Prostate gland (tissue), 2 donors: ENCODE results near the gene MIF. TPM values are rescaled to one million over a fixed set of nuclear protein-coding genes. Genes with fewer than 3 reads are reported as not detected.

Source experiments
- DNase-seq: peaks from one replicate; pipeline ENCODE4 v3.0.0-alpha.2; 2019; ENCODE audit warnings: low spot score
- H3K27ac ChIP-seq, 2 donors: fragments of 200-600 bp; sonication (generic); 2 replicates each; pipeline ENCODE4 v1.5.1; 2017 to 2019
- H3K27me3 ChIP-seq: fragments of 200-600 bp; sonication (generic); replicated peaks from 2 replicates; pipeline ENCODE4 v1.5.1; 2019; ENCODE audit not compliant: insufficient read depth
- H3K36me3 ChIP-seq, 2 donors: fragments of 200-600 bp; sonication (generic); 1 replicate in 1 of 2; 2 replicates in 1 of 2; pipeline versions ENCODE4 v1.5.1 to v1.8.1; 2017 to 2019
- H3K4me1 ChIP-seq: fragments of 200-600 bp; sonication (generic); replicated peaks from 2 replicates; pipeline ENCODE4 v1.5.1; 2019
- H3K4me3 ChIP-seq, 2 donors: fragments of 200-600 bp; sonication (generic); 2 replicates each; pipeline ENCODE4 v1.5.1; 2017 to 2019
- H3K9me3 ChIP-seq: fragments of 200-600 bp; sonication (generic); 2 replicates; pipeline ENCODE4 v1.5.1; 2017
- POLR2A ChIP-seq: fragments of 450-650 bp; IDR thresholded peaks from one replicate; pipeline ENCODE4 v1.6.1; 2016; ENCODE audit warnings: antibody characterized with exemption, mild to moderate bottlenecking
- POLR2AphosphoS5 ChIP-seq: sonication (generic); formaldehyde crosslinking; IDR thresholded peaks from one replicate; pipeline ENCODE4 v1.6.1; 2017; ENCODE audit warnings: antibody characterized with exemption
- WGBS: methylation state at CpG from one replicate; pipeline ENCODE4 v1.1.5; 2018; 5-methylcytosine and 5-hydroxymethylcytosine counted together
- intact Hi-C: fragments of 100-400 bp; cut with DNase I; formaldehyde crosslinking; loops from one replicate; pipeline ENCODE4 v1.14.2; 2022
- total RNA-seq, 2 donors: library from RNA; depleted of rRNA; stranded (reverse); fragments of >200 nt; gene quantifications; one replicate each; pipeline ENCODE4 v1.1.0, GENCODE V29; 2016
- TF ChIP-seq, protein P1 (sequence below), 4 experiments: fragments of 200-600 bp in 2 of 4; fragments of 450-650 bp in 2 of 4; sonication (generic) in 2 of 4; IDR thresholded peaks; 1 replicate in 3 of 4; 2 replicates in 1 of 4; pipeline ENCODE4 v1.5.1; 2016 to 2019; ENCODE audit warnings: antibody characterized with exemption in 4 of 4, mild to moderate bottlenecking in 2 of 4, moderate library complexity in 2 of 4

Gene MIF
- total RNA-seq, 2 donors from 2014 or later: 501 to 587 TPM

DNA sequence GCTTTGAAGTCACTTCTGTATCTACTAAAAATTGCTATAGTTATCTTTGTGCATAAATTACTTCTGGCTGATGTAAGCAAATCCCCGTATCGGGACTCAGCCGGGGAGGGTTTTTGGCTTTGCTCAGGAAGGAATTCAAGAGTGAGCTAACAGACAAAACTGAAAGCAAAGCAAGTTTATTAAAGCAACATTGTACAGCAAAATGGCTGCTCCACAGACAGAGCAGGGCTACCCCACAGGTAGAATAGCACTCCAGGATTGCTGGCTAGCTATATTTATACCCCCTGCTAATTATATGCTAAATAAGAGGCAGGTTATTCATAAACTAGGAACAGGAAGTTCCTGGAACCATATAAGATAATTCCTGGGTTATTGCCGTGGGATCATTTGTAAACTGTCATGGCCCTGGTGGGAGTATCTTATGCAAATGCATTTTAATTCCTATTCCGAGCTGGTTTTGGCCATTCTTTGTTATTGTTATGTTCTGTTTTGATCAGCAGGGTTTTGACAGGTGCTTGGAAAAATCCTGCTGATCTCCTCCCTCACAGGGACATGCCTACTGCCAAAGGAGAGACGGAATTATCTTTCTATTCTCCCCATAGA, 15.2 kb downstream of the MIF start:
- no peak for TF ChIP-seq POLR2AphosphoS5
- TF ChIP-seq, protein P1, sequence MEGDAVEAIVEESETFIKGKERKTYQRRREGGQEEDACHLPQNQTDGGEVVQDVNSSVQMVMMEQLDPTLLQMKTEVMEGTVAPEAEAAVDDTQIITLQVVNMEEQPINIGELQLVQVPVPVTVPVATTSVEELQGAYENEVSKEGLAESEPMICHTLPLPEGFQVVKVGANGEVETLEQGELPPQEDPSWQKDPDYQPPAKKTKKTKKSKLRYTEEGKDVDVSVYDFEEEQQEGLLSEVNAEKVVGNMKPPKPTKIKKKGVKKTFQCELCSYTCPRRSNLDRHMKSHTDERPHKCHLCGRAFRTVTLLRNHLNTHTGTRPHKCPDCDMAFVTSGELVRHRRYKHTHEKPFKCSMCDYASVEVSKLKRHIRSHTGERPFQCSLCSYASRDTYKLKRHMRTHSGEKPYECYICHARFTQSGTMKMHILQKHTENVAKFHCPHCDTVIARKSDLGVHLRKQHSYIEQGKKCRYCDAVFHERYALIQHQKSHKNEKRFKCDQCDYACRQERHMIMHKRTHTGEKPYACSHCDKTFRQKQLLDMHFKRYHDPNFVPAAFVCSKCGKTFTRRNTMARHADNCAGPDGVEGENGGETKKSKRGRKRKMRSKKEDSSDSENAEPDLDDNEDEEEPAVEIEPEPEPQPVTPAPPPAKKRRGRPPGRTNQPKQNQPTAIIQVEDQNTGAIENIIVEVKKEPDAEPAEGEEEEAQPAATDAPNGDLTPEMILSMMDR (IDR thresholded peaks at IDR 0.05): no peak
- TF ChIP-seq POLR2A: no peak
- H3K27ac ChIP-seq: no peak overlapping the region
- DNase-seq: no peak
- H3K9me3 ChIP-seq: no peaks in the 10 kb centered on the region
- H3K36me3 ChIP-seq: no peaks in the 10 kb centered on the region
- no peak overlapping the region for H3K4me3 ChIP-seq
- 40% methylated on average over 6 of the region's 6 CpGs for WGBS
- H3K27me3 ChIP-seq: no peaks in the 10 kb centered on the region
- no peaks in the 10 kb centered on the region for H3K4me1 ChIP-seq
- intact Hi-C loops: no loop called here

DNA sequence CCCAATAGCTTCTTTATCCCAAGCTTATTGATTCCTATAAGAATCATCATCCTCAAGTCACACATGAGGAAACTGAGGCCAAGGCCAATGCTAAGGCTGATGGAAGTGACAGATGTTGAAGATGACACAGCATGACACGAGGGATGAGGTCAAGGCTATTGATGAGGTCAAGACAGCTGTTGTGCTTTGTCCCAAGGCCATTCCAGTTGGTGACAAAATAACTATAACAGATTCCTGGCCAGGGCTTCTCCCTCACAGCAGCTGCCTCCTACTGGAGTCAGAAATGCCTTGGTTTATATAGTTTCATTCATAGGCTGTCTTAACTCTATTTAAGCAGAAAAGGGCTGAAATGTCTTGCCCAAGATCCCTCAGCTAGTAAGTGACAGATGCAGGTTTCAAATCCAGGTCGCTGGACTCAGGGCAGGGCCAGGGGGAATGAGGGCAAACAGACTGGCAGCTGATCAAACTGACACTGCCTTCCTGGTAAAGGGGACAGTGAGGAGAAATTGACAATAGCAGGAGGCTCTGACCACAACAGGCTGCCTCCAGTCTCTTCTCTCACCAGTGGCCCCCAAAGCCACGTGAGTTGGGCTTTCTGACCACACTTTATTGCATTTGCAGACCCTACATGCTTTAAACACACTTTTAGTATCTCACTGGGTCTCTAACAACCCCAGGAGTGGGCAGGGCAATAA, 16.5 kb downstream of the MIF start:
- intact Hi-C loops: no loop called here
- Histone ChIP-seq H3K36me3 (no peaks in the 10 kb centered on the region), H3K27me3 (no peaks in the 10 kb centered on the region), H3K4me1 (no peaks in the 10 kb centered on the region), H3K9me3 (no peaks in the 10 kb centered on the region), H3K27ac (no peak overlapping the region), H3K4me3 (no peak overlapping the region)
- DNase-seq: no peak
- TF ChIP-seq, protein P1 (IDR thresholded peaks at IDR 0.05): no peak
- TF ChIP-seq POLR2A (no peak), POLR2AphosphoS5 (no peak)
- WGBS: 89% methylated on average over 3 of the region's 3 CpGs

DNA sequence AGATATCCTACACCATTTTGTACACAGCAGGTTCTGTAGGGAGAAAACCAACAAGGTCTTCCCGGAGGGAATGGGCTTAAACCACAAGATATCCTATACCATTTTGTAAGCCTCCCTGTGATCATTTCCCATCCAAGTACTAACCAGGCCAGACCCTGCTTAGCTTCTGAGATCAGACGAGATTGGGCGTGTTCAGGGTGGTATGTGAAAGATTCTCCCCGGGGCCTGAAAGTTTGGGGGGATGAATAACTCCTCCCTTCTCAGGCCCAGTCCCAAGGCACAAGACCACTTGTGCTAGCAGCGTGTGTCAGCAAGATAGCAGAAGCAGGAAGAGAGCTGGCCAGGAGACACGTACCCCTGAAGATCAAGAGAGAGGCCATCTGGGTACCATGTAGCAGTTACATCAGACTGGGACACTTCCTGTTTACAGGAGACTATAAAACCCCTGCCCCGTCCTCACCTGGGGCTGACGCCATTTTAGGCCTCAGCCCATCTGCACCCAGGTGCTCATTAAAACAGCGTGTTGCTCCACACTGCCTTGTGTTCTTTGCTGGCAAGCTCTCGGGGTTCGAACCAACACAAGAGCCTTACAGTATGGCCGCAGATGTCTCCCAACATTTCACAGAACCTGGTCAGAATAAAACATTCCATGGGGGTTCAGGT, 17.3 kb downstream of the MIF start:
- DNase-seq: no peak
- H3K4me1 ChIP-seq: no peaks in the 10 kb centered on the region

DNA sequence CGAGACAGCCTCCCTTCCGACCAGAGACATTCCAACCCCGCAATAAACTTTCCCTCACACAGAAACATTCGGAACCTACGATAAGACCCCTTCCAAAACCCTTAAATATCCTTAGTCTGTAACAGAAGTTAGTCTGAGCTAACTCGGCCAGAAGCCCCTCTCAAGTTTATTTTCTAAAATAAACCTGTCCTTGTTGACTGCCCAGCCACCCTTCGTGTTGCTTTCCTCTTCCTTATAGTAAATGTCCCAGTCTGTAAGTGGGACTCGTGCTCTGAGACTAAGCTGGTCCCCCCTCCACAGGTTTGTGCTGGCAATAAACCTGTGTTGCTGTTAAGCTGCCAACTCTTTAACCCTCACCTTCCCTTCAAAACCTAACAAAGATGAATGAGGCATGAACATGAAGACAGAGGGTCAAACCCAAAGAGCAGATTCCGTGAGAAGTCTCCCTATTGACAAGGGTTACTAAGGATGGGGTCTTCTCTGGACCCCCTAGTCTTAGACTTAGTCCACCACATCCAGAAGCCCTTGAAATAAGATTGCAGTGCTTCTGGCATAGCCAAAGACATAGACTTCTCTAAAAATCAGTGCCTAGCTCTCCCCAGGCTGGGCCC, 18.2 kb downstream of the MIF start:
- DNase-seq: no peak
- Histone ChIP-seq H3K27me3 (no peaks in the 10 kb centered on the region), H3K27ac (no peak overlapping the region), H3K9me3 (no peaks in the 10 kb centered on the region), H3K36me3 (no peaks in the 10 kb centered on the region), H3K4me1 (no peaks in the 10 kb centered on the region), H3K4me3 (no peak overlapping the region)
- intact Hi-C loops: no loop called here
- WGBS: 79% methylated on average over 9 of the region's 9 CpGs
- TF ChIP-seq, protein P1 (IDR thresholded peaks at IDR 0.05): no peak
- TF ChIP-seq POLR2AphosphoS5: no peak
- no peak for TF ChIP-seq POLR2A

More for the DNA sequence above, 17.3 kb downstream of the MIF start:
- H3K9me3 ChIP-seq: no peaks in the 10 kb centered on the region
- H3K36me3 ChIP-seq: no peaks in the 10 kb centered on the region
- H3K4me3 ChIP-seq: no peak overlapping the region
- no peaks in the 10 kb centered on the region for H3K27me3 ChIP-seq
- TF ChIP-seq POLR2AphosphoS5 (no peak), POLR2A (no peak)
- TF ChIP-seq, protein P1 (IDR thresholded peaks at IDR 0.05): no peak
- no peak overlapping the region for H3K27ac ChIP-seq
- intact Hi-C loops: no loop called here
- WGBS: 84% methylated on average over 12 of the region's 12 CpGs
